HG02943 (cell line): ENCODE results near the gene CCT3.
"Not testable (repeated sequence)": the region's sequence is repeated elsewhere in the genome, so short reads cannot be mapped to it uniquely, and the experiment has no call there.

Experiments used
- ATAC-seq: cut with Tn5 transposase; IDR thresholded peaks from one replicate; pipeline ENCODE4 v1.9.1; 2021; ENCODE audit warnings: mild to moderate bottlenecking, low read depth, moderate library complexity; ENCODE audit not compliant: unreplicated experiment

Gene CCT3

GRCh38 chr1:156368889-156369684 lies 31.0 kb upstream of the CCT3 start, which contains the start of gene RHBG:
Gene RHBG, plus strand, starts transcription at chr1:156369211. Its CDS starts 39 bp downstream, at chr1:156369250.
- no peak for ATAC-seq

GRCh38 chr1:156368157-156368658 lies 30.1 kb upstream of the CCT3 start:
- ATAC-seq, result no peak

- no peak for ATAC-seq
Measured at GRCh38 chr1:156367383-156368156, 29.5 kb upstream of the CCT3 start.

- no peak for ATAC-seq
Measured at GRCh38 chr1:156366378-156367166, 28.5 kb upstream of the CCT3 start.

GRCh38 chr1:156365754-156366153 lies 27.7 kb upstream of the CCT3 start:
- ATAC-seq, result no peak

GRCh38 chr1:156360534-156360933 lies 22.4 kb upstream of the CCT3 start:
- ATAC-seq, result no peak

GRCh38 chr1:156359973-156360372 lies 21.9 kb upstream of the CCT3 start:
- no peak for ATAC-seq

GRCh38 chr1:156359249-156359648 lies 21.2 kb upstream of the CCT3 start:
- no peak for ATAC-seq

- ATAC-seq, result no peak
Measured at GRCh38 chr1:156358641-156359040, 20.5 kb upstream of the CCT3 start.

- ATAC-seq, result no peak
Measured at GRCh38 chr1:156357977-156358376, 19.9 kb upstream of the CCT3 start.

- no peak for ATAC-seq
Measured at GRCh38 chr1:156356875-156357534, 18.9 kb upstream of the CCT3 start.

GRCh38 chr1:156356262-156356874 lies 18.3 kb upstream of the CCT3 start:
- ATAC-seq, result no peak

GRCh38 chr1:156352481-156352880 lies 14.4 kb upstream of the CCT3 start:
- ATAC-seq, result not testable (repeated sequence)

- no peak for ATAC-seq
Measured at GRCh38 chr1:156347331-156347730, 9.2 kb upstream of the CCT3 start.

- ATAC-seq, result no peak
Measured at GRCh38 chr1:156346636-156347035, 8.5 kb upstream of the CCT3 start.

GRCh38 chr1:156346035-156346434 lies 7.9 kb upstream of the CCT3 start:
- not testable (repeated sequence) for ATAC-seq

- ATAC-seq, result no peak
Measured at GRCh38 chr1:156344409-156344808, 6.3 kb upstream of the CCT3 start.

- ATAC-seq, result no peak
Measured at GRCh38 chr1:156342166-156342955, 4.3 kb upstream of the CCT3 start.

- peak; percentile 27 for ATAC-seq
Measured at GRCh38 chr1:156337888-156338179, 258 bp downstream of the CCT3 start.
